RWPE2 (cell line): ENCODE results near the gene TBCC.

Source experiments
- ATAC-seq: fragments of 200-7000 bp; cut with Tn5 transposase; 3 replicates; pipeline ENCODE4 v1.9.1; 2021; ENCODE audit warnings: low read depth
- DNase-seq: peaks from one replicate; pipeline ENCODE4 v3.0.0-alpha.2; 2020; ENCODE audit warnings: low spot score
- H3K27ac ChIP-seq: fragments of 450-650 bp; 2 replicates; pipeline ENCODE4 v1.5.1; 2017; ENCODE audit warnings: mild to moderate bottlenecking; ENCODE audit not compliant: poor library complexity, severe bottlenecking
- H3K27me3 ChIP-seq: fragments of 250-450 bp; sonication (Bioruptor Pico); 2 replicates; pipeline ENCODE4 v1.5.1; 2021; ENCODE audit warnings: mild to moderate bottlenecking, moderate library complexity; ENCODE audit not compliant: insufficient read depth, poor library complexity, severe bottlenecking
- H3K36me3 ChIP-seq: fragments of 250-450 bp; sonication (Bioruptor Pico); 2 replicates; pipeline ENCODE4 v1.5.1; 2020; ENCODE audit warnings: low read depth, mild to moderate bottlenecking, moderate library complexity
- H3K4me1 ChIP-seq: fragments of 250-450 bp; sonication (Bioruptor Pico); 2 replicates; pipeline ENCODE4 v1.5.1; 2021; ENCODE audit warnings: mild to moderate bottlenecking, moderate library complexity; ENCODE audit not compliant: insufficient read depth, poor library complexity, severe bottlenecking
- H3K4me3 ChIP-seq: fragments of 250-450 bp; sonication (Bioruptor Pico); 2 replicates; pipeline ENCODE4 v1.5.1; 2021; ENCODE audit warnings: mild to moderate bottlenecking, moderate library complexity; ENCODE audit not compliant: severe bottlenecking
- H3K9me3 ChIP-seq: fragments of 250-450 bp; sonication (Bioruptor Pico); 2 replicates; pipeline ENCODE4 v1.5.1; 2021; ENCODE audit warnings: mild to moderate bottlenecking, moderate library complexity; ENCODE audit not compliant: severe bottlenecking
- TF ChIP-seq, protein P1 (sequence below): fragments of 450-650 bp; IDR thresholded peaks from one replicate; pipeline ENCODE4 v1.5.1; 2017; ENCODE audit warnings: mild to moderate bottlenecking, moderate library complexity; ENCODE audit not compliant: poor library complexity, severe bottlenecking

Gene TBCC

GRCh38 chr6:42745640-42746462 is at the start of gene TBCC:
TBCC (minus strand) TSS chr6:42746103; CDS start chr6:42746073, 30 bp downstream.
- Histone ChIP-seq H3K36me3 (no peaks in the 10 kb centered on the region), H3K27me3 (no peaks in the 10 kb centered on the region), H3K4me1 (peaks cover 24% of the 10 kb centered on the region), H3K4me3 (peak within 1 kb of the TSS; percentile 76), H3K9me3 (no peaks in the 10 kb centered on the region), H3K27ac (peak within 1 kb of the TSS; percentile 94)
- TF ChIP-seq, protein P1, sequence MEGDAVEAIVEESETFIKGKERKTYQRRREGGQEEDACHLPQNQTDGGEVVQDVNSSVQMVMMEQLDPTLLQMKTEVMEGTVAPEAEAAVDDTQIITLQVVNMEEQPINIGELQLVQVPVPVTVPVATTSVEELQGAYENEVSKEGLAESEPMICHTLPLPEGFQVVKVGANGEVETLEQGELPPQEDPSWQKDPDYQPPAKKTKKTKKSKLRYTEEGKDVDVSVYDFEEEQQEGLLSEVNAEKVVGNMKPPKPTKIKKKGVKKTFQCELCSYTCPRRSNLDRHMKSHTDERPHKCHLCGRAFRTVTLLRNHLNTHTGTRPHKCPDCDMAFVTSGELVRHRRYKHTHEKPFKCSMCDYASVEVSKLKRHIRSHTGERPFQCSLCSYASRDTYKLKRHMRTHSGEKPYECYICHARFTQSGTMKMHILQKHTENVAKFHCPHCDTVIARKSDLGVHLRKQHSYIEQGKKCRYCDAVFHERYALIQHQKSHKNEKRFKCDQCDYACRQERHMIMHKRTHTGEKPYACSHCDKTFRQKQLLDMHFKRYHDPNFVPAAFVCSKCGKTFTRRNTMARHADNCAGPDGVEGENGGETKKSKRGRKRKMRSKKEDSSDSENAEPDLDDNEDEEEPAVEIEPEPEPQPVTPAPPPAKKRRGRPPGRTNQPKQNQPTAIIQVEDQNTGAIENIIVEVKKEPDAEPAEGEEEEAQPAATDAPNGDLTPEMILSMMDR, result no peak
- DNase-seq, result peak; percentile 96
- ATAC-seq, result peak; percentile 75

GRCh38 chr6:42795651-42796050 is 49.7 kb upstream of the TBCC start:
- no peaks in the 10 kb centered on the region for H3K36me3 ChIP-seq
- ATAC-seq (no peak), DNase-seq (no peak)
- H3K4me3 ChIP-seq, result no peak overlapping the region
- H3K4me1 ChIP-seq, result peaks cover 12% of the 10 kb centered on the region
- no peaks in the 10 kb centered on the region for H3K9me3 ChIP-seq
- no peak overlapping the region for H3K27ac ChIP-seq
- no peaks in the 10 kb centered on the region for H3K27me3 ChIP-seq
- TF ChIP-seq, protein P1, result no peak

DNA sequence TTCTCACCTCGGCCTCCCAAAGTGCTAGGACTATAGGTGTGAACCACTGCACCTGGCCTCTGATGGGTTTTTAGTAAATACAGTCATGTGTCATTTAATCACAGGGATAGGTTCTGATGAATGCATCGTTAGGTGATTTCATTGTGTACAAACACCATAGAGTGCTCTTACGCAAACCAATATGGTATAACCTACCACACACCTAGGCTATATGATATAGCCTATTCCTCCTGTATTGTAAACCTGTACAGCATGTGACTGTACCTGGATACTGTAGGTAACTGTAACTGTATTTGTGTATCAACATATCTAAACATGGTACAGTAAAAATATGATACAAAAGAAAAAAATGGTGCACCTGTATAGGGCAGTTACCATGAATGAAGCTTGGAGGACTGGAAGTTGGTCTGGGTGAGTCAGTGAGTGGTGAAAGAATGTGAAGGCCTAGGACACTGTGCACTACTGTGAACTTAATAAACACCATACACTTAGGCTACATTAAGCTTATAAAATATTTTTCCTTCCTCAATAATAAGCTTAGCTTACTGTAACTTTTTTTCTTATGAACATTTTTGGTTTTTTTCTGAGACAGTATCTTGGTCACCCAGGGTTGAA is 45.9 kb upstream of the TBCC start:
- Histone ChIP-seq H3K27me3 (no peaks in the 10 kb centered on the region), H3K4me3 (no peak overlapping the region), H3K9me3 (no peaks in the 10 kb centered on the region), H3K36me3 (no peaks in the 10 kb centered on the region), H3K27ac (no peak overlapping the region), H3K4me1 (no peaks in the 10 kb centered on the region)
- DNase-seq (no peak), ATAC-seq (peak; percentile 69)
- TF ChIP-seq, protein P1, result no peak

DNA sequence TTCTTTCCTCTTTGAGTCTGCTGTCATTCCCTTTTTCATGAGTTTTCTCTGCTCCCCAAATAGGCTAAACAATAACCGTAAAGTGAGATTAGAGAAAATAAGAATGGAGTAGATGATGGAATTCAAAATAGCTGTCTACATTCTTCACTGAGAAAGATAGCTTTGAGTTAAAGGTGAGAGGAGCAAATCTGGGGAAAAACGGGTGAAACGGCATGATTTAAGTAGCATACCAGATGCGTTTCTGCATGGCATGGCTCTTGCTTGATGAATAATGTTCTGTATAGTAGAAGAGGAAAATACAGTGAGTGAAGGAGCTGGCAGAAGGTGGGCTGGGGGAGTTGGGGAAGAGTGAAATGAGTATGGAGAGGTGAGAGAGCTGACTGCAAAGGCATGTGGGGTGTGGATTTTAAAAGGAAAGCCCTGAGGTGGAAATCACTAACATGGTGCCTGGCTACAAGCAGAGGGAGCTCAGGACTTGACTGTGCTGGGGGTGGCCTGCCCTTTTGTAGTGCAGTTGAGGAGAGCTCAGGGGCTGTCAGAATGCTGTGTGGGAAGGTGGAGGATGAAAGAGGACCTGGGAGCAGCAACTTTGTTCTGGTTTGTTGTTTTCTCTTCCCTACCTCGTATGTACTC is 44.8 kb upstream of the TBCC start:
- H3K36me3 ChIP-seq, result no peaks in the 10 kb centered on the region
- TF ChIP-seq, protein P1, result no peak
- ATAC-seq (peak; percentile 11; the same call in 1 of the 3 replicates), DNase-seq (no peak)
- no peaks in the 10 kb centered on the region for H3K4me1 ChIP-seq
- H3K4me3 ChIP-seq, result no peak overlapping the region
- H3K27ac ChIP-seq, result no peak overlapping the region
- no peaks in the 10 kb centered on the region for H3K9me3 ChIP-seq
- H3K27me3 ChIP-seq, result no peaks in the 10 kb centered on the region
